Measurements from ENCODE around the gene NOP16.

NOP16 gene

DNA sequence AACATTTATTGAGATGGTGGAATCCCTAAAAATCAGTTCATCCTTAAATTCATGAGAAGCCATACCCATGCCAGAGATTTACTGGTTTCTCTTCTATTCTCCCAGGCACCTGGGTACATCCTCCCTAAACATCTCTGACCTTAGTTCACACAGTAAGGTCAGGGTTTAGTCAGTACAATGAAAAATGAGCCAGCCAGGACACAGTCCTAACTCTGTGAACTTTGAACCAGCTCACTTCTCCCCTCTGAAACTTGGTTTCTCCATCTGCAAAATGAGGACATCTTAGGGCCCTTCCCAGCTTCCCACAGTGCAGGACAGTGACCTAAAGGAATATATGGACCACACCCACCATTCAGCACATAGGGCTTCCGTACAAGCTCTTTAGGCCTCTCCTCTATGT, 1.9 kb downstream of the NOP16 start:
- Histone ChIP-seq H3K4me3 (ENCODE audit: low read length) (no peak overlapping the region), H3K27me3 (ENCODE audit: control insufficient read depth, insufficient read depth, low read length) (no peaks in the 10 kb centered on the region), H3K4me1 (ENCODE audit: control insufficient read depth, insufficient read depth, low read length) (no peaks in the 10 kb centered on the region), H3K27ac (ENCODE audit: low read length) (no peak overlapping the region), H3K9me3 (ENCODE audit: control insufficient read depth, insufficient read depth, low read length) (no peaks in the 10 kb centered on the region), H3K36me3 (ENCODE audit: control insufficient read depth, insufficient read depth, low read length) (peaks cover 26% of the 10 kb centered on the region)
- DNase-seq (ENCODE audit: low read depth, low spot score), result no peak
- no CpG with 5 or more reads among the region's 1 CpG for WGBS (ENCODE audit: insufficient coverage, insufficient read length)

DNA sequence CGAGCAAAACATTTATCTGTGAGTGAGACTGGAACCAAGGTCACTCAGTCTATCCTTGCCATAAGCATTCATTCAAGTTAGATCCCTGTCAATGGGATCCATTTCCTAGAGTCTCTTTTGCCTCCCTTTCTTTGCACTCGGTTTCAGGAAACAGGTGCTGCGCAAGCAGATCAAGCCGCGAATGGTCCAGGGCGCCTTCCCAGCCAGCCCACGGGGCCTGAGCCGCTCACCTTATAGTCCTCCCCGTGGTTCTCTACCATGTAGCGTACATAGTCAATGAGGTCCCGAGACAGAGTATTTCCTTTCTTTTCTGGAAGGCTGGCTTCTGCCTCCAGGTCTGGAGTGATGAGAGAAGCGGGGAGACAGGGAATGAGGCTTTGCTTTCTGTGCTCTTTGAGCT, 3.4 kb downstream of the NOP16 start:
- H3K4me1 ChIP-seq (ENCODE audit: control insufficient read depth, insufficient read depth, low read length), result no peaks in the 10 kb centered on the region
- H3K27me3 ChIP-seq (ENCODE audit: control insufficient read depth, insufficient read depth, low read length), result no peaks in the 10 kb centered on the region
- no peak overlapping the region for H3K4me3 ChIP-seq (ENCODE audit: low read length)
- DNase-seq (ENCODE audit: low read depth, low spot score), result no peak
- no peaks in the 10 kb centered on the region for H3K9me3 ChIP-seq (ENCODE audit: control insufficient read depth, insufficient read depth, low read length)
- no CpG with 5 or more reads among the region's 12 CpGs for WGBS (ENCODE audit: insufficient coverage, insufficient read length)
- no peak overlapping the region for H3K27ac ChIP-seq (ENCODE audit: low read length)
- H3K36me3 ChIP-seq (ENCODE audit: control insufficient read depth, insufficient read depth, low read length), result peaks cover 26% of the 10 kb centered on the region

GRCh38 chr5:176384366-176384930, 4.0 kb downstream of the NOP16 start:
- Histone ChIP-seq H3K36me3 (ENCODE audit: control insufficient read depth, insufficient read depth, low read length) (peaks cover 26% of the 10 kb centered on the region), H3K27ac (ENCODE audit: low read length) (no peak overlapping the region), H3K4me1 (ENCODE audit: control insufficient read depth, insufficient read depth, low read length) (no peaks in the 10 kb centered on the region), H3K27me3 (ENCODE audit: control insufficient read depth, insufficient read depth, low read length) (no peaks in the 10 kb centered on the region), H3K9me3 (ENCODE audit: control insufficient read depth, insufficient read depth, low read length) (no peaks in the 10 kb centered on the region), H3K4me3 (ENCODE audit: low read length) (no peak overlapping the region)
- WGBS (ENCODE audit: insufficient coverage, insufficient read length), result no CpG with 5 or more reads among the region's 8 CpGs
- no peak for DNase-seq (ENCODE audit: low read depth, low spot score)

- no peak for DNase-seq (ENCODE audit: low read depth, low spot score)
- Histone ChIP-seq H3K27me3 (ENCODE audit: control insufficient read depth, insufficient read depth, low read length) (no peaks in the 10 kb centered on the region), H3K4me1 (ENCODE audit: control insufficient read depth, insufficient read depth, low read length) (no peaks in the 10 kb centered on the region), H3K4me3 (ENCODE audit: low read length) (no peak overlapping the region), H3K36me3 (ENCODE audit: control insufficient read depth, insufficient read depth, low read length) (peaks cover 26% of the 10 kb centered on the region), H3K9me3 (ENCODE audit: control insufficient read depth, insufficient read depth, low read length) (no peaks in the 10 kb centered on the region), H3K27ac (ENCODE audit: low read length) (no peak overlapping the region)
- WGBS (ENCODE audit: insufficient coverage, insufficient read length), result no CpG with 5 or more reads among the region's 9 CpGs
Observed at GRCh38 chr5:176383961-176384360, 4.4 kb downstream of the NOP16 start.

GRCh38 chr5:176383248-176383905, 5.0 kb downstream of the NOP16 start:
- Histone ChIP-seq H3K27me3 (ENCODE audit: control insufficient read depth, insufficient read depth, low read length) (no peaks in the 10 kb centered on the region), H3K36me3 (ENCODE audit: control insufficient read depth, insufficient read depth, low read length) (peaks cover 26% of the 10 kb centered on the region), H3K4me3 (ENCODE audit: low read length) (no peak overlapping the region), H3K9me3 (ENCODE audit: control insufficient read depth, insufficient read depth, low read length) (no peaks in the 10 kb centered on the region), H3K4me1 (ENCODE audit: control insufficient read depth, insufficient read depth, low read length) (no peaks in the 10 kb centered on the region), H3K27ac (ENCODE audit: low read length) (no peak overlapping the region)
- no peak for DNase-seq (ENCODE audit: low read depth, low spot score)
- WGBS (ENCODE audit: insufficient coverage, insufficient read length), result no CpG with 5 or more reads among the region's 15 CpGs

DNA sequence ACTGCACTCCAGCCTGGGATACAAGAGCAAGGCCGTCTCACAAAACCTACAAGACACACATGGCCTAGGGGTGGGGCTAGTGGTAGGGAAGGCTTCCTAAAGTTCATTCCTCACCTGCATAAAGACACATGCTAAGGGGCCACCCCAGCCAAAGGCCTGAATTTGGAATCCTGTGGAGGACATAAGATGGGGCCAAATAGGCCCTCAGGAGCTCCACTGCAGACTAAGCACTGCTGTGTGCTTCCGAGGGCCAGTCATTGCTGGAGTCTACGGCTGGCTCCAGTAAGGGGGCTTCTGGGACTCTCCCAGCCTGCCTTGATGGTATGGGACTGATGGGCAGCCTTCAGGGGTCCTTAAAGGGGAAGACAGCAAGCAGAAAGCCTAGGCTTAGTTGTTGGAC, 5.7 kb downstream of the NOP16 start:
- no peak overlapping the region for H3K4me3 ChIP-seq (ENCODE audit: low read length)
- peaks cover 26% of the 10 kb centered on the region for H3K36me3 ChIP-seq (ENCODE audit: control insufficient read depth, insufficient read depth, low read length)
- no peak for DNase-seq (ENCODE audit: low read depth, low spot score)
- no peak overlapping the region for H3K27ac ChIP-seq (ENCODE audit: low read length)
- no peaks in the 10 kb centered on the region for H3K4me1 ChIP-seq (ENCODE audit: control insufficient read depth, insufficient read depth, low read length)
- WGBS (ENCODE audit: insufficient coverage, insufficient read length), result no CpG with 5 or more reads among the region's 3 CpGs
- no peaks in the 10 kb centered on the region for H3K27me3 ChIP-seq (ENCODE audit: control insufficient read depth, insufficient read depth, low read length)
- no peaks in the 10 kb centered on the region for H3K9me3 ChIP-seq (ENCODE audit: control insufficient read depth, insufficient read depth, low read length)

DNA sequence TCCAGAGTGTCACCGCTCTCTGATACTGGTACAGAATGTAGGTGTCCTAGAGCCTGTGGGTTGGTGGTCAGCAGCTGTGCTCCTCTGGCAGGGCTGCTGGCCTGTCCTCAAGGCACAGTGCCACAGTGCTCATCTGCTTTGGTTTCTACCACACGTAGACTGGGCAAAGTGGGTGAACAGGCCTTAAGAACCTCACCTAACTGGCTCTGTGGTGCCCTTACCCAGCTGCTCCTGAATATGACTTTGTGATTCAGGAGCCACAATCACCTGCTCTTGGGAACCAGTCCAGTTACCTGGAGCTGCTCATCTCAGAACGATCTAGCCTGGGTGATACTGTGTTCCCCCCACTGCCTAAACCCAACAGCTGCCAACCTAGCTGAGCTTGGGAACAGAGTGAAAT, 6.4 kb downstream of the NOP16 start:
- Histone ChIP-seq H3K27ac (ENCODE audit: low read length) (no peak overlapping the region), H3K36me3 (ENCODE audit: control insufficient read depth, insufficient read depth, low read length) (peaks cover 26% of the 10 kb centered on the region), H3K9me3 (ENCODE audit: control insufficient read depth, insufficient read depth, low read length) (no peaks in the 10 kb centered on the region), H3K4me1 (ENCODE audit: control insufficient read depth, insufficient read depth, low read length) (no peaks in the 10 kb centered on the region), H3K4me3 (ENCODE audit: low read length) (no peak overlapping the region), H3K27me3 (ENCODE audit: control insufficient read depth, insufficient read depth, low read length) (no peaks in the 10 kb centered on the region)
- WGBS (ENCODE audit: insufficient coverage, insufficient read length), result no CpG with 5 or more reads among the region's 3 CpGs
- DNase-seq (ENCODE audit: low read depth, low spot score), result no peak

GRCh38 chr5:176381423-176381822, 7.0 kb downstream of the NOP16 start:
- no CpG with 5 or more reads among the region's 3 CpGs for WGBS (ENCODE audit: insufficient coverage, insufficient read length)
- no peak for DNase-seq (ENCODE audit: low read depth, low spot score)
- H3K4me3 ChIP-seq (ENCODE audit: low read length), result no peak overlapping the region
- H3K36me3 ChIP-seq (ENCODE audit: control insufficient read depth, insufficient read depth, low read length), result peaks cover 26% of the 10 kb centered on the region
- H3K9me3 ChIP-seq (ENCODE audit: control insufficient read depth, insufficient read depth, low read length), result no peaks in the 10 kb centered on the region
- no peaks in the 10 kb centered on the region for H3K27me3 ChIP-seq (ENCODE audit: control insufficient read depth, insufficient read depth, low read length)
- no peak overlapping the region for H3K27ac ChIP-seq (ENCODE audit: low read length)
- H3K4me1 ChIP-seq (ENCODE audit: control insufficient read depth, insufficient read depth, low read length), result no peaks in the 10 kb centered on the region

DNA sequence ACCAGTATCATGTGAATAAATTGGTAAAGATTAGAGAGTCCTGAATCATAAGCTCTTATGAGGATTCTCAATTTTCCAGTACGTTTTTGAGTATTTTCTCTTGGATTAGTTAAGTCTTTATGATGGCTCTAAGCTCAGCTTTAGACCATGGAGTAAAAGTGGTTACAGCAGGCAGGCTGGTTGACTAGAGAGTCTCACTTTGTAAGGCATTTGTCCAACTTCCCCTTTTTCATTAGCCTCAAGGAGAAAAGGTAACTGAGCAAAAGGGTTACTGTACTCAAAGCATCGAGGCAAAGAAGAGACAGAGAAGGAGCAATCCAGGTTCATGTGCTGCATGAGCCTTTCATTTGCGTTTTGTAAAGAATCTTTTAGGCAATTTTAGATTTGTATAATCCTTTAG, 8.5 kb downstream of the NOP16 start:
- H3K27ac ChIP-seq (ENCODE audit: low read length), result no peak overlapping the region
- no peak overlapping the region for H3K4me3 ChIP-seq (ENCODE audit: low read length)
- no peaks in the 10 kb centered on the region for H3K9me3 ChIP-seq (ENCODE audit: control insufficient read depth, insufficient read depth, low read length)
- H3K4me1 ChIP-seq (ENCODE audit: control insufficient read depth, insufficient read depth, low read length), result no peaks in the 10 kb centered on the region
- peaks cover 19% of the 10 kb centered on the region for H3K36me3 ChIP-seq (ENCODE audit: control insufficient read depth, insufficient read depth, low read length)
- H3K27me3 ChIP-seq (ENCODE audit: control insufficient read depth, insufficient read depth, low read length), result no peaks in the 10 kb centered on the region
- DNase-seq (ENCODE audit: low read depth, low spot score), result no peak
- no CpG with 5 or more reads among the region's 3 CpGs for WGBS (ENCODE audit: insufficient coverage, insufficient read length)

DNA sequence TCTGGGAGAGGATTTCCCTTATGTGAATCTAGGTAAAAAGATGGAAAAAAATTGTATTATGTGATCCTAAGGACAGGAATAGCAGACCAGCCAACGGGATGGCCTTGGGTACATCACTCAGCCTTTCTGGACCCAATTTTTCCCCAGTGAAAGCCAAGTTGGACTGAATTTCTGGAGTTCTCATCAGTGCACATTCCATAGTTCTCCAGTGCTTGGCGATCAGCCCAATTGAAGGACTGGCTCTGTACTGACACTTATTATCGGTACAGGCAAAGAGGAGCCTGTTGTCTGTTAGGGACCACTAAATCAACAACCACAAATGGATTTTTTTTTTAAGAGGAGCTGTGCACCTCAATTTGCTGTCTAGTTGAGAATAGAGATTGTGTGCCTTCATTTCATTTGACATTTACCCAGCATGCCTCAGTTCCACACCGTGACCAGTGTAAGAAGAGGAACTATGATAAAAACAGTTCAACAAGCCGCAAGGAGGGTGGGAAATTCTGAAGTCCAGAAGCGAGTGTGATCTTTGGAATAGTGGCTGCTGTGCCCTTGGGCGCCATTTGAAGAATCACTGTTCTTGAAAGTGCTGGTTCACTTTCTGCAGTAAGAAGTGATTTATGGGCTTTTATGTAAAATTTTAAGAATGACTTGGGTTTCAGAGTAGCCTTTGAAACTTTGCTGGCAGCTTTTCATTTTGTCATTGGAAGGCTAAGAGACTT, 15.1 kb downstream of the NOP16 start:
- no peaks in the 10 kb centered on the region for H3K27me3 ChIP-seq (ENCODE audit: control insufficient read depth, insufficient read depth, low read length)
- no peak for DNase-seq (ENCODE audit: low read depth, low spot score)
- H3K27ac ChIP-seq (ENCODE audit: low read length), result no peak overlapping the region
- H3K4me3 ChIP-seq (ENCODE audit: low read length), result no peak overlapping the region
- no peaks in the 10 kb centered on the region for H3K9me3 ChIP-seq (ENCODE audit: control insufficient read depth, insufficient read depth, low read length)
- H3K36me3 ChIP-seq (ENCODE audit: control insufficient read depth, insufficient read depth, low read length), result peaks cover 2% of the 10 kb centered on the region; the same call in 1 of the 2 replicates
- H3K4me1 ChIP-seq (ENCODE audit: control insufficient read depth, insufficient read depth, low read length), result no peaks in the 10 kb centered on the region
- WGBS (ENCODE audit: insufficient coverage, insufficient read length), result no CpG with 5 or more reads among the region's 7 CpGs
